GM18511 (cell line): ENCODE data around the gene TMC7.

ENCODE experiments used
- ATAC-seq: cut with Tn5 transposase; IDR thresholded peaks from one replicate; pipeline ENCODE4 v1.9.1; 2021; ENCODE audit warnings: mild to moderate bottlenecking, moderate library complexity; ENCODE audit not compliant: unreplicated experiment

Gene TMC7

DNA sequence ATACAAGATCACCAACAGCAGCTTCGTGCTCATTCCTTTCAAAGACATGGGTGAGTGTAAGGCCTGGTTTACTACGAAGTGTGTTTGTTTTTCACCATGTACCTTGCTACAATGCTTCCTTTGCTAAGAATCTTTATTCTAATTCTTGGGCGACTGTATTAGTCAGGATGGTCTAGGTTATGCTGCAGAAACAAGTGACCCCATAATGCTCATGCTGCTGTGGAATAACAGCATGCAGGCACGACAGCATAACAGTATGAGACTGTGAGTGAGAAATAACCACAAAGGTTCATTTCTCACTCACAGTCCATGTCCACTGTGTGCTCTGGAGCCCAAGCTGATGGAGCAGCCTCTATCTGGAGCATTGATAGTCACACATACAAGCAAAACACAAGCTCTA is 38.0 kb downstream of the TMC7 start:
- no peak for ATAC-seq

- ATAC-seq: no peak
These were observed 43.7 kb downstream of the TMC7 start for GRCh38 chr16:19027416-19027815.

GRCh38 chr16:19029980-19030379 is 46.2 kb downstream of the TMC7 start:
- no peak for ATAC-seq

DNA sequence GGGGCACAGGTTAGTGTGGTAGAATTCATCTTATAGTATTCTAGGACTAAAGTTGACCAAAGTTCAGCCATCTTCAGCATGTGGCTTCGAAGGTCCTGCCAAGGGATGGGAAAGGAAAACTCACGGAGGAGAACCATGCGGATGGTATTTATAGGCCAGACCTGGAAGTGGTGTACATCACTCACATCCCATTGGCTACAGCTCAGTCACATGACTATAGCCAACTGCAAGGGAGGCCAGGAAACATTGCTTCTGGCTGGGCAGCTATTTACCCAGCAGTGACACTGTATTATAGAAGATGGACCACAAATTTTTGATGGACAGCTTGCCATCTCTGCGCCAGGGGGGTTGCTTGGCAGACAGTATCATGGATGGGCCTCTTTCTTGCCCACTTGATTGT is 48.0 kb downstream of the TMC7 start:
- ATAC-seq: no peak

DNA sequence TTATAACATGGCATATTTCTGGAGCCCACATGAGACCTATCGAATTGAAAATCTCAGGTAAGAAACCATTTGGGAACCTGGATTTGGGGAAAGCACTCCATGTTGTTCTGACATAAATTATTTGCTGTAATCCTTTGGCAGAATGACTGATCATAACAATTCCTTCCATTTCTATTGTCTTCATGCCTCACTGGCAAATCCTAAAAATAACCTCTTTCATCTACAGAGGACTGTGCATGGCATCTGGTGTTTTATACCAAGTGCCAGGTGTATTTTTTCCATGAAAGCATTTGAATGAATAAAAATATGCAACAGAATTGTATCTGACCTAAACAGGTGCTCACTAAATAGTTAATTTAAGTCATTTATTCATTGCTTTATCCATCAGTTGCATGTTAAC is 50.0 kb downstream of the TMC7 start:
- no peak for ATAC-seq

DNA sequence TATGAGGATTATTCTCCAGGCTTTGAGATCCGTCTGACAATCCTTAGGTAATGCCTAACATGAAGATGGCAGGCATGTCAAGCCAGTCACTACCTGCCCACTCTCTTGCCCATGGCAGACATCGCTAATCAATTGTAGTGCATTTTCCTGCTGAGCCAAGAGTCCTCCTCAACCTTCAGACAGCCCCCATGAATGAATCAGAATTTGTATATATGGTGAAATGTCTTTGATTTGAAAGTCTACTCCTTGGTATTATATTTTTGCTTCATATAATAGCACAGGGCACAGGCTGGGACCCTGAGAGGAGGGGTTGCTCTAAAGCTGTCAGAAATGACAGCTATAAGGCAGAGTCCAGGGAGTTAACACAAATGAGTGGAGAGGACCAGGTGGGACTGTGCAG is 56.7 kb downstream of the TMC7 start:
- ATAC-seq: no peak

DNA sequence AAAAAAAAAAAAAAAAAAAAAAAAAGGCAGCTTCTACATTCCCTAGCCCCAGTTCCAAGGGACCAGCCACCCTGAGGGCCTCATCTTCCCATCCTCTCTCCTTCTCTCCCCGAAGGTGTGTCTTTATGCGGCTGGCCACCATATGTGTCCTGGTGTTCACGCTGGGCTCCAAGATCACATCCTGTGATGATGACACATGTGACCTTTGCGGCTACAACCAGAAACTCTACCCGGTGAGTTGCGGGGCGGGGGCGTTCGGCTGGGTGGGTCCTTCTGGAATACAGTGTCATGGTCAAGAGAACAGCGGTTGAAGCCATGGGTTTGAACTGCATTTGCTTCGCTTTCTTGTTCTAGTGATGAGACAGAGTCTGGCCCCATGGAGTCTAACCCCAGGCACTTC is 61.0 kb downstream of the TMC7 start:
- ATAC-seq: no peak

- no peak for ATAC-seq
These were observed 62.3 kb downstream of the TMC7 start for GRCh38 chr16:19046062-19046461.

DNA sequence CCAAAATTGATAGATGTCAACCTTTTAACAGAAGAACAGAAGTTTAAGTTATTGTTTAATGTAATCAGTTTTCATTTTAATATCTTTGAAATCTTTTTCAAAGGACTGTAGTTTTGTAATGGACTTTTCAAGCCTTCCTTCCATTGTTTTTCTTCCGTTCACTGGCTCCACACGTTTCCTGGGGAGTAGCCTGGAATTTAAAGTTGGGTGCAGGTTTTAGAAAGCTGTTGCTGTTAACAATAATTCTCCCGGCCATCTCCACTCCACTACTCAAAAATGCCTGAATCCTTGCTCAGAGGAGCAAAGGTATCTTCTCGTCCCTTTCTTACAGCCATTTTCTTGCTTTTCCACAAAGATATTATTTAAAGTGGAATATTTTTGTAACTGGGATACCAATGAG is 79.0 kb downstream of the TMC7 start:
- ATAC-seq: no peak

GRCh38 chr16:19066988-19067348 is 83.2 kb downstream of the TMC7 start:
- no peak for ATAC-seq

DNA sequence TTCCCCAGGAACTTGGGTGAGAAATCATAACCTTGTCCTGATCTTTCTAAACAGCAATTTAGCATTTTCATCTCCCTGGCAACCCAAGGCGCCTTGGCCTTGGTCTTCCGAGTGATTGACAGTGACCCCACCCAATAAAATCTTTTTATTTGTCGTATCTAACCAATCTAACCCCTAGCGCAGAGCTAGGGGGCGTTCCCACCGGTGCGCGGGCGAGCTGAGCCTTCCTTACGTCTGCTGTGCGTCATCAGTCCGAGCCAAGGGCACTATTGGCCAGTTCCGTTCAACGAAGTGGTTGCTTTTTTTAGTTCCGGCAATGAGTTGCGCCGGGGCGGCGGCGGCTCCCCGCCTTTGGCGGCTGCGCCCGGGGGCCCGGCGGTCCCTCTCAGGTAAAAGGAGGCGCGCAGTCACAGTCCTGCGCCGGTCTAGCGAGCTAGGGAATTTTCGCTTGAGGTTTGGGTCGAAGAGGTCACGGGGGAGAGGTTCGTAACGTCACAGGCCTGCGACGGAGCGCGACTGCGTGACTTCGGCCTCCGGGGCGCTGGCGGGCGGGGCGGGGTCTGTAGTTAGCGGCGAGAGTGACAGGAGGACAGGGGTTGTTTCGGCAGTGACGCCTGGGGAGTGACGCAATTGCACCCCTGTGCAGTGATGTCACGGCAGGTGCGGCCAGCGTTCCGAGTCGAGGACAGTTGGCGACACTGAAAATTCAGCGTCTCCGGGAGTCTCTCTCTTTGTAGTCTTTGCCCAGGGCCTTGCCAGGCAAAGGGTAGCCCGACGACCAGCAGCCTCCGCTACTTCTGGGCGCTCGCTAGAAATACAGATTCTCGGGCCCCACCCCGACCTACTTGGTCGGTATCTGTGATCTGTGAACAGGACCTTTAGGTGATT is 83.9 kb downstream of the TMC7 start, which contains the start of gene COQ7:
Gene COQ7, plus strand, starts transcription at position 266 of the 888 bp plus-strand sequence. Its CDS starts 51 bp downstream, at position 317.
- peak; percentile 90 for ATAC-seq

GRCh38 chr16:19068237-19068815 is 84.6 kb downstream of the TMC7 start:
- no peak for ATAC-seq

GRCh38 chr16:19071811-19072777 is 88.4 kb downstream of the TMC7 start:
- no peak for ATAC-seq

GRCh38 chr16:19073344-19073743 is 89.6 kb downstream of the TMC7 start:
- no peak for ATAC-seq

- no peak for ATAC-seq
These were observed 90.1 kb downstream of the TMC7 start for GRCh38 chr16:19073863-19074262.

GRCh38 chr16:19075511-19075910 is 91.8 kb downstream of the TMC7 start:
- no peak for ATAC-seq

DNA sequence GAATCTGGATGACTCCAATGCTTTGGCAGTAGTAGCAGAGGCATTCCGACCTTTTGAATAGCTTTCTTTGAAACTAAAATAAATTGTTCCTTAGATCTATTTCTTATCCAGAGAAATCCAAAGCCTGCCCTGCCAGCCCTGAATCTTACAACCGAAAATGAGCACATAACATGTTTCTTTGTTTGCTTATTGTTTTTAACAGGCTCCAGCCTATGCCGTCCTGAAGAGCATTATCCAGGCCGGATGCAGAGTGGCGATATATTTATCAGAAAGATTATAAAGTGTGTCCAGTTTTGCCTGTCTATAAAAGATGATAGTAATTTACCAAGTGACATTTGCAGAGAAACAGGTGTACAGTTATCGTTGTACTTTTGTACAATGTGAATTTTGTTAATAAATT is 94.1 kb downstream of the TMC7 start:
- ATAC-seq: no peak

DNA sequence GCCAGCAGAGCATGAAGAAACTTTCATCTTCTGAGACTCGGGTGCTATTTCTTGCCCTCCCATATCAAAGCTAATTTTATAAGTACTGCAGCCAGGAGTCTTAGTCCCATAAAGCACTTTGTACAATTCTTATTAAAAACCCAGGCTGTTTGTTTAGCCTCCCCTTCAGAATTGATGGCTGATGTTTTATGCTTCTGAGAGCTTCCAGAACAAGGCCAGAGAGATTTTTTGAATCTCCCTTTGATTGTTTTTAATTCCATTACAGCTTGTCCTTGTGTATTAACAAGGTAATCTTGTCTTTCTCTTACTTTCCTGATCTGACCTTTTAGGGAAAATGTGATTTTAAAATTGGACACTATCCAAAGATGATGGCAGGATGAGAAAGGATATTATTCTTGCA is 99.9 kb downstream of the TMC7 start:
- ATAC-seq: no peak

DNA sequence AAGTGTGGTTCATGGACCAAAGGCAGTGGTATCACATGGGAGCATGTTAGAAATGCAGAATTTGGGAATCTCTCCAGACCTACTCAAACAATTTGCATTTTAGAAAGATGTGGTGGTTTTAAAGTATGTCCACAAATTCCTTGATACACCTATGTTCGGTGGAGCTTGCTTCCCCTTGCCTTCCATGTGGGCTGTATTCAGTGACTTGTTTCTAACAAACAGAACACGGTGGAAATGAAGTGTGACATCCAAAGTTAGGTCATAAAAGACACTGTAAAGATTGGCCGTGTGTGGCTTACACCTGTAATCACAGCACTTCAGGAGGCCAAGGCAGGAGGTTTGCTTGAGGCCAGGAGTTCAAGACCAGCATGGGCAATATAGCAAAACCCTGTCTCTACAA is 100.4 kb downstream of the TMC7 start:
- ATAC-seq: no peak

DNA sequence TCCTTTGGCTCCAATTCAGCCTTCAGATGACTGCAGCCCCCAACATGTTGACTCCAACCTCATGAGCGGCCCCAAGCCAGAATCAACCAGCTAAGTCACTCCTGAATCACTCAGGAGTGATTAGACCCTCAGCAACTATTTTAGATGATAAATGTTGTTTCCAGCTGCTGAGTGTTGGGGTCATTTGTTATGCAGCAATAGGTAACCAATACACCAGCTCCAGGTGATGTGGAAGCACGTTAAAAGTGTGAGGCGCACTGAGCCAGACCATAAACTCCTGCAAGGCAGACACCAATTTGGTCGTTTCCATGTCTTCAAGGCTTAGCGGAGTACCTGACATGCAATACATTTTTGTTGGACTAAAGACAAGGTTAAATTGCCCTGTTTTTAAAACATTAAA is 101.1 kb downstream of the TMC7 start:
- ATAC-seq: no peak

DNA sequence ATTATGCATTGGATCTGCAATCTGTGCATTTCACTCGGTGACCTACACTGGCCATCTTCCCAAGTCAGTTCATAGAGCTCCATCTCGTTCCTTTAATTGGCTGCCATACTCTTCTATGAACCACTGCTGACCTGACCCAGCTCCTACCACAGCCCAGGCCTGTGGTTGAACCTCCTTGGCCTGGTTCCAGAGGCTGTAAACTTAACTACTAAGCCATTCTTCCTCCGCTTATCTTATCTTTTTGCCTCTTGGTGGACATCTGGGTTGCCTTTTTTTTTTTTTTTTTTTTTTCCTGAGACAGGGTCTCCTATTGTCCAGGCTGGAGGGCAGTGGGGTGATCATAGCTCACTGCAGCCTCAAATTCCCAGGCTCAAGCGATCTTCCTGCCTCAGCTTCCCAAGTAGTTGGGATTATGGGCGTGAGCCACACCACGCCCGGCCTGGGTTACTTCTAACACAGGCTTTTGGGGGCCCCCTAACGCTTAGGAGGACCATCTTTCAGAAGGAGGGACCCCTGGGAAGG is 102.0 kb downstream of the TMC7 start:
- no peak for ATAC-seq
